ENCODE data around the gene SEMA3C. TPM values are rescaled to one million over a fixed set of nuclear protein-coding genes. Genes with fewer than 3 reads are reported as not detected.

SEMA3C gene
- total RNA-seq, 2 experiments from 2014 or later = not detected

DNA sequence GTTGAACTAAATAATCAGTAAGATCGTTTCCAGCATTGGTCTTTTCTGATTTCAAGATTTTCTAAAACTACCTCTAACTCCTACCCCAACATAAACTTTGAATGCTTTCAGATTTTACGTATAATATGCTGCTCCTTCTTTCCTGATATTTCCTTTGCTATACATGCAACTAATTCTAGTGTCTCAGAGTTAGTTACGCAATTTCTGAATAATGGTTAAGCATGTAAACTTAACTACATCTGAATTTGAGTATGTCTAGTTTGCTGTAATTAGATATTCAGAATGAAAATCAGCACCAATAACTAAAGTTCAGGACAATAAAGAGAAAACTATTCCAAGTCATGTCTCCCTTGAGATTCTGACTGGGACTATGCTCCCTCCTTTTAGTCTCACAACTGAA lies 71.0 kb downstream of the SEMA3C start:
- Mint-ChIP-seq H3K27ac (no peak overlapping the region), H3K36me3 (ENCODE audit: low read depth) (no peaks in the 10 kb centered on the region), H3K27me3 (no peaks in the 10 kb centered on the region), H3K9me3 (no peaks in the 10 kb centered on the region), H3K4me1 (no peaks in the 10 kb centered on the region), H3K4me3 (no peak overlapping the region)
- ChIA-PET POLR2A (no interaction called here), CTCF (no interaction called here)
- no peak for DNase-seq

DNA sequence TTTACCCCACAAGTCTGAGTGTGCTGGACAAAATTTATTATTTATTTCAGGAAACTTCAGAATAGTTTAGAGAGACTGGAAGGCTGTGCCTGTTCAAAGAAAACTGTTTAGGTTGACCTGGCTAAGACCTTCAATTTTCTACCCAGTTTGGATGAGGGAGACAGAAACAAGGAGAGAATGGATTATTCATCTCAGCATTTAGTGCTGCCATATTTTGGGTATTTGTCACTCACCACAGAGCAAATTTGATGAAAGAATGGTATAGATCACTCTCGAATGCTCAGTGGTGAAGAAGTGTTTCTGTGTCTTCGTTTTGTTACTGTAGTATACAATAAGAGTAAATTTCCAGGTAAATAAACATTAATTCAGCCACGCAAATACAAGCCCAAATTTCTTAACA lies 71.8 kb downstream of the SEMA3C start:
- no peak for DNase-seq
- no peak overlapping the region for H3K27ac Mint-ChIP-seq

DNA sequence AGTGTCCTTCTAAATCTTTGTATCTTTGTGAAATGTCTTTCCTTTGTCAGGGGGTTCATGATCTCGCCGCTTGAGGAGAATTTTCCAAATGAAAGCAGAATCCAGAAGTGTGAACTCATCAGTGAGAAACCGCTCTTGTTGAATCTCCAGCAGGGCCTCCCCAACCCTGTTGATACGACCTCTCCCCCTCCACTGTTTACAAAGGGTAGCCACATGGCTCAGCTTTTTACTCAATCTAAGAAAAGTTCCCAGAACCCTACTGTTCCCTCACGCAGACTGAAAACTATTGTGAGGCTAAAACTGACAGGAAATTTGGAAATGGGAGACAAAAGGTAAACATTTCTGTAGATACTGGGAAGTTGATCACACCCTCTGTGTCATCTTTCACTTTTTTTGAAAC lies 73.9 kb downstream of the SEMA3C start:
- Mint-ChIP-seq H3K27ac (no peak overlapping the region), H3K36me3 (ENCODE audit: low read depth) (no peaks in the 10 kb centered on the region), H3K27me3 (no peaks in the 10 kb centered on the region), H3K4me1 (no peaks in the 10 kb centered on the region), H3K4me3 (no peak overlapping the region), H3K9me3 (no peaks in the 10 kb centered on the region)
- CTCF ChIA-PET = no interaction called here
- DNase-seq = no peak
- POLR2A ChIA-PET = no interaction called here

More for the DNA sequence above, 71.8 kb downstream of the SEMA3C start:
- ChIA-PET POLR2A (no interaction called here), CTCF (no interaction called here)
- Mint-ChIP-seq H3K4me1 (no peaks in the 10 kb centered on the region), H3K4me3 (no peak overlapping the region), H3K27me3 (no peaks in the 10 kb centered on the region), H3K36me3 (ENCODE audit: low read depth) (no peaks in the 10 kb centered on the region), H3K9me3 (no peaks in the 10 kb centered on the region)

DNA sequence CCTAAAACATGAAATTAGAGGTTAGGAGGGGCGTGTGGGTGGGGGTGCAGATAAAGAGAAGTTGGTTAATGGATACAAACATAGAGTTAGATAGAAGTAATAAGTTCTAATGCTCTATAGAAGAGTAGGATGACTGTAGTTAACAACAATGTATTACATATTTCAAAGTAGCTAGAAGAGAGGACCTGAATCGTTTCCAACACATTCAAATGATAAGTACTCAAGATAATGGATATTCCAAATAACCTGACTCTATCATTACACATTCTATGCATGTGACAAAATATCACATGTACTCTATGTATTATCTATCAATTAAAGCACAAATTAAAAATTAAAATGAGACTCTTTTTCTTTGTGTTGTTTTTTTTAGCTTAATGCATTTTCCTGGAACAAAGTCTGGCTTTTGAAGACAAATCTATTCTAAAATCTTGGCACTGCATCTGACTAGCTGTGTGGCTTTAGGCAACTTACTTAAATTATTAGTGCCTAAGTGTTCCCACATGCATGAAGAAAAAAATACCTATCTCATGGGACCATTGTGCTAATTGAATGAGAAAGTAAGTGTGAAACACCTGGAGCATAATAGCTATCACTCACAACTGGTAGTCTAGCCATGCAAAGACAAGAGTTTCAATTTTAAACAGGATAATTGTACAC lies 75.7 kb downstream of the SEMA3C start:
- CTCF ChIA-PET = no interaction called here
- POLR2A ChIA-PET = no interaction called here
- Mint-ChIP-seq H3K9me3 (no peaks in the 10 kb centered on the region), H3K27ac (no peak overlapping the region), H3K4me1 (no peaks in the 10 kb centered on the region), H3K27me3 (no peaks in the 10 kb centered on the region), H3K36me3 (ENCODE audit: low read depth) (no peaks in the 10 kb centered on the region), H3K4me3 (no peak overlapping the region)
- DNase-seq = no peak

DNA sequence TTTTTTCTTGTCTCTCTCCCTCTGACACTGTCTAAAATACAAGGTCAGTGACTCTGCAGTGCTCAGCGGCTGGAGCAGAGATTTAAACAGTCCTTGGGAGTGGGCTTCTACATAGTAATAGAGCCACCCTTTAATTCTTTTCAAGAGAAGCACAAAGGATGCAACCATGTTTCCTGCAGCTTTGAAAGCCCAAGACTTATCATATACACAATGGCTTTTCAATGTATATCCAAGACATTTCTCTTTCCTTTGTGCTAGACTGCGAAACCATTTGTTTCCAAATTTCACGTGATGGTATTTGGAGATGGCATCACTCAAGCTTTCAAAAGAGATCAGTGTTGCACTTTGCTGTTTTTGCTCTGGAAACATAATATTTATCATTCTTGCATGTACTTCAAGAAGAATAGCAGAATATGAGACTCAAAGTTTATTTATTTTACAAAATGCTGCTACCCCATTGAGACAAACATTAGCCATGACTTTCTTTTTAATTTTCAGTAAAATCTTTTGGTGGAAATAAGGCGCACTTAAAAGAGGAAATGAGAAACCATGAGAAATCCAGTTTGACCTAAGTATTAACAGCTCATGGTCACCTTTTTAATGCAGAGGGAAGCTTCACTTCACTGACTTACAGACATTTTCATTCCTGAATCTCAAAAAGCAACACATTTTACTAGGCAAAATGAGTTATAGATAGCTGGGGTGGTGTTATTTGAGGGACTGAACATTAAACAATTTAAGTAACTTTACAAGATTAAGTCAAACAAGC lies 76.6 kb downstream of the SEMA3C start:
- H3K27ac Mint-ChIP-seq = no peak overlapping the region
- ChIA-PET CTCF (no interaction called here), POLR2A (no interaction called here)
- H3K4me3 Mint-ChIP-seq = no peak overlapping the region
- no peaks in the 10 kb centered on the region for H3K9me3 Mint-ChIP-seq
- no peaks in the 10 kb centered on the region for H3K4me1 Mint-ChIP-seq
- no peaks in the 10 kb centered on the region for H3K27me3 Mint-ChIP-seq
- DNase-seq = no peak
- no peaks in the 10 kb centered on the region for H3K36me3 Mint-ChIP-seq (ENCODE audit: low read depth)

DNA sequence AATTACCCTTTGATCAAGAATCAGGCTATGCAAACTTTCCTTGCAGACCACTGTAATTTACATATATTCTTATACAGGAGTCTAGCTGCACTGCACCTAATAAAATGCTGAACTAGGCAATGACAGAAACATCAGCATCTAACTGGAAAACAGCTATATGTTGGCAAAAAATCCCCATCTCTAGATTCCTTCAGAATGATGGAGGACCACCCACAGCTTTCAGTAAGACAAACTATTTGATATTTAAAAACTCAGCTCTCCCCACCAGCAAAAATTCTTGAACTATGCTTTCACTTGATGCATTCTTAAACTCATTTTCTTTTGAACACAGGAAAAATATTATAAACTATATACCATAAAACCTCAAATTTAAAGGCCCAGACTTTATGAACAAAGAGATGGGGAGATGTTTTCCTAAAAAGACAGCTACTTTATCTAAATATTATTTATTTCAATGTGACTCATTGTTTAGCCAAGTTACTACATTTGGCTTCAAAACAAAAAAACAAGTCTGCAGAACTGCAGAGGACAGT lies 77.4 kb downstream of the SEMA3C start:
- Mint-ChIP-seq H3K4me3 (no peak overlapping the region), H3K27ac (no peak overlapping the region), H3K36me3 (ENCODE audit: low read depth) (no peaks in the 10 kb centered on the region), H3K9me3 (no peaks in the 10 kb centered on the region), H3K4me1 (no peaks in the 10 kb centered on the region), H3K27me3 (no peaks in the 10 kb centered on the region)
- CTCF ChIA-PET = no interaction called here
- DNase-seq = no peak
- POLR2A ChIA-PET = no interaction called here

DNA sequence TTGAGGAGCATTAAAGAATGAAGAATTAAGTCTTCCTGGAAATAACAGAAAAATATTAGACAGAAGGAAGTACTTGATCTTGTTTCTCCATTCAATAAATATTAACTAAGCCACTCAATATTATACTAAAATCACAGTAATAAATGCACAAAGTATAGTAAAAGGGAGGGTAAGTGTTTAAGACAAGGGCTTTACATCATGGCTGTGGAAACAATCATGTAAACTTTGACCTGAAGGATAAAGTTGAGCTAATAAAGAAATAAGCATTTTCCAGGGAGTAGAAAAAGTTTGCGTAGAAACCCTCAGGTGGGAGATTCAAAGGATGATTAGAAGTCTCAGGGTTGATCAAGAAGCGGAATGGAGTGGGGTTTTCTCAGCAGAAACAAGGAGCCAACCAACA lies 78.2 kb downstream of the SEMA3C start:
- POLR2A ChIA-PET = no interaction called here
- H3K36me3 Mint-ChIP-seq (ENCODE audit: low read depth) = no peaks in the 10 kb centered on the region
- no peaks in the 10 kb centered on the region for H3K27me3 Mint-ChIP-seq
- DNase-seq = no peak
- no peaks in the 10 kb centered on the region for H3K4me1 Mint-ChIP-seq
- no peaks in the 10 kb centered on the region for H3K9me3 Mint-ChIP-seq
- no peak overlapping the region for H3K4me3 Mint-ChIP-seq
- CTCF ChIA-PET = no interaction called here
- no peak overlapping the region for H3K27ac Mint-ChIP-seq

DNA sequence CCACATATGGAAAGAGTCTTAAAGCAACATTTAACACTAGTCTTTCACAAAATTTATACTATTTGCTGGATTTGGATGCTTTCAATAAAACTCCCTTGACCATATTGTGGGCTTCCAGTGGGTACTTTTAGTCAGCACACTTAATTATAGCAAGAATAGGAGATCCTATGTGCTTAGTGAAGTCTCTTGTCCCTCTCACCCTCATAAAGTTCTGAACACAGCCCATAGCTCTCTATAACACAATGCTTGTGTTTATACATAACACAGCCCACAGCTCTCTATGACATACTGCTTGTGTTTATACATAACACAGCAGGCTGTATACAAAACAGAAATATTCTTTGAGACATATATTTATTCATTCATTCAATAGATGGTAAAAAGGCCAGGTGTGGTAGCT lies 79.0 kb downstream of the SEMA3C start:
- no peaks in the 10 kb centered on the region for H3K27me3 Mint-ChIP-seq
- CTCF ChIA-PET = no interaction called here
- POLR2A ChIA-PET = no interaction called here

DNA sequence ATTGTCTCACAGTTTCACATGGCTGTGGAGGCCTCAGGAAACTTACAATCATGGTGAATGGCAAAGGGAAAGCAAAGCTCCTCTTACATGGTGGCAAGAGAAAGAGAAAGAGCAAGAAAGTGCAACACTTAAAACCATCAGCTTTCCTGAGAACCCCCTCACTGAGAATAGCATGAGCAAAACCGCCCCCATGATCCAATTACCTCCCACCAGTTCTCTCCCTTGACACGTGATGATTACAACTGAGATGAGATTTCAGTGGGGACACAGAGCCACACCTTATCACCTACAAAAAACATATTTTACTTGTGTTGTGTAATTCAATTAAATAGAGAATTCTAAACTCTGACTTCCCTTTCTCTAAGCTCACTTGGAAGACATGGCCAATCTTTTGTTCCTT lies 80.2 kb downstream of the SEMA3C start:
- no peaks in the 10 kb centered on the region for H3K27me3 Mint-ChIP-seq
- CTCF ChIA-PET = interaction anchor here (0.9 kb wide), 1 partner anchor 12 kb away, joined by 3 read pairs; no protein-coding TSS in a partner anchor
- POLR2A ChIA-PET = no interaction called here

More for the DNA sequence above, 79.0 kb downstream of the SEMA3C start:
- Mint-ChIP-seq H3K9me3 (no peaks in the 10 kb centered on the region), H3K4me3 (no peak overlapping the region), H3K36me3 (ENCODE audit: low read depth) (no peaks in the 10 kb centered on the region), H3K27ac (no peak overlapping the region), H3K4me1 (no peaks in the 10 kb centered on the region)
- DNase-seq = no peak

DNA sequence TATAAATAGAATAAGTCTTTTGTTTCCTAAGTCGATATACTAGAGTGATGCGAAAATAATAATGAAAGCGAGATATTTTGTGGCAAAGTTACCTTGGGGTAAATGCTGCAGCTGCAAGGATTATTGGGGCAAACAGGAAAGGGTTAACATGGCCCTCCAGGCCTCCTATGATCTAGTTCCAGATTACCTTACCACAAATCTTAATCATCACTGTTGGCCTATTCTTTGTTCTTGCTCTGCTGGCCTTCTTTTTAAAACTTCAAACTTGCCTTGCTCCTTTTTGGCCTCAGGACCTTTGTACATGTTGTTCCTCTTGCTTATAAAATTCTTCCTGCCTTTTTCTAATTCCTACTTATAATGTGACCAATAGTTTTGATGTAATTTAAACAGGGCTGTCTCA lies 81.5 kb downstream of the SEMA3C start:
- Mint-ChIP-seq H3K36me3 (ENCODE audit: low read depth) (no peaks in the 10 kb centered on the region), H3K4me3 (no peak overlapping the region), H3K27me3 (no peaks in the 10 kb centered on the region), H3K27ac (no peak overlapping the region), H3K4me1 (no peaks in the 10 kb centered on the region), H3K9me3 (no peaks in the 10 kb centered on the region)
- ChIA-PET CTCF (no interaction called here), POLR2A (no interaction called here)
- DNase-seq = no peak

More for the DNA sequence above, 80.2 kb downstream of the SEMA3C start:
- no peak overlapping the region for H3K27ac Mint-ChIP-seq
- no peak for DNase-seq
- H3K9me3 Mint-ChIP-seq = no peaks in the 10 kb centered on the region
- no peaks in the 10 kb centered on the region for H3K4me1 Mint-ChIP-seq
- no peaks in the 10 kb centered on the region for H3K36me3 Mint-ChIP-seq (ENCODE audit: low read depth)
- H3K4me3 Mint-ChIP-seq = no peak overlapping the region

DNA sequence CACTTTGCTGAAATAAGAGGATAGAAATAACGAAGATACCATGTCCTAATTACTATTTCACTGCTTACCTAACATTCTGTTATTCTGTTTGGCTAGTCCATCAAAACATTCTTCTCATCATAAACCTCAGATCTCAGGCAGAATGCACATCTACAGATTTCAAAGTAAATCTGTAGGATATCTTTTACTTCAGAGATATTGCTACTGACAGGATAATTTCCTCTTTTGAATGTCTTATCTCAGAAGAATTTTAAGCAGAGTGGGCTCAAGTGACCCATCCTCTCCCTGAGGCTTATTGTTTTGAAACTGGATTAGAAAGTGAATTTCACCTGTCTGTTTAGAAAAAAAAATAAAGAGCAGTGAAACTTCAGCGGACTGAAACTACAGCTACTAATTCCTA lies 83.6 kb downstream of the SEMA3C start:
- H3K4me1 Mint-ChIP-seq = no peaks in the 10 kb centered on the region
- H3K9me3 Mint-ChIP-seq = no peaks in the 10 kb centered on the region
- H3K36me3 Mint-ChIP-seq (ENCODE audit: low read depth) = no peaks in the 10 kb centered on the region
- DNase-seq = no peak
- no peak overlapping the region for H3K27ac Mint-ChIP-seq
- CTCF ChIA-PET = no interaction called here
- H3K27me3 Mint-ChIP-seq = no peaks in the 10 kb centered on the region
- POLR2A ChIA-PET = no interaction called here
- no peak overlapping the region for H3K4me3 Mint-ChIP-seq

DNA sequence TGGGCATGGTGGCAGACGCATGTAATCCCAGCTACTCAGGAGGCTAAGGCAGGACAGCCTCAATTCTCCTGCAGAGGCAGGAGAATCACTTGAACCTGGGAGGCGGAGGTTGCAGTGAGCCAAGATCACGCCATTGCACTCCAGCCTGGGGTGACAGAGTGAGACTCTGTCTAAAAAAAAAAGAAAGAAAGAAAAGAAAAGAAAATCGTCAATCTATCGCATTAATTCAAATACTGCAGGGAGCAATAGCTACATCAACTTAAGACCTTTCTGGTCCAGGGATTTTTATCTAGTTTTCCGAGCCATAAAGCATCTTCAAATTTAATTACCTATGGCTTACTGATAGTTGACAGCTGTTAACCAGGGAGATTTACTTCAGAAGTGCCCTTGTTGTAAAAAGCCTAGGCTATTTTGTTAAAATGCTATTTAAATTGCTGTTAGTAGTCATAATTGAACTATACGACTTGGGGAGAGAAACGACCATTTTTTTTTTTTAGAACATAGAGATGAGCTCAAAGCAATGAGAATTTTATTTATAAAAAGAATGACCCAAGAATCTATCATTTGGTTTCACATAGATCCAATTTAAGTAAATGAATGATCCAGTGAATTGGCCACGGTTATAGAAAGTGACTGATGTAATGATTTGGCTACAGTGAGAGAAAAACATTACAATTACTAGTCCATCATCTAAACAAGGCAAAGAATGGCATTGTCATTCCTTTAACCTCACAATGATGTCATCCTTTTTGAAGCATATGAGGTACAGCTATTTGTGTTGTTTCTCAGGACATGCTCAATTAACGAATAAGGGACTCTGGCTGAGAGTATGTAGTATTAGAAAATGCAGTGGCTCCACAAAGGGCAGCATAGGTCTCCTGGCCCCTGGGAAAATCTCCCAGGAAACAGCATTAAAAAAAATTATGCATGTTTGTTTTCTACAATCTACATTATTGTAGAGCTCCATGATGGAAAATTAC lies 85.3 kb downstream of the SEMA3C start:
- Mint-ChIP-seq H3K27me3 (no peaks in the 10 kb centered on the region), H3K4me3 (no peak overlapping the region), H3K27ac (no peak overlapping the region), H3K36me3 (ENCODE audit: low read depth) (no peaks in the 10 kb centered on the region), H3K9me3 (no peaks in the 10 kb centered on the region), H3K4me1 (peaks cover 1% of the 10 kb centered on the region)
- CTCF ChIA-PET = no interaction called here
- no peak for DNase-seq
- POLR2A ChIA-PET = no interaction called here

DNA sequence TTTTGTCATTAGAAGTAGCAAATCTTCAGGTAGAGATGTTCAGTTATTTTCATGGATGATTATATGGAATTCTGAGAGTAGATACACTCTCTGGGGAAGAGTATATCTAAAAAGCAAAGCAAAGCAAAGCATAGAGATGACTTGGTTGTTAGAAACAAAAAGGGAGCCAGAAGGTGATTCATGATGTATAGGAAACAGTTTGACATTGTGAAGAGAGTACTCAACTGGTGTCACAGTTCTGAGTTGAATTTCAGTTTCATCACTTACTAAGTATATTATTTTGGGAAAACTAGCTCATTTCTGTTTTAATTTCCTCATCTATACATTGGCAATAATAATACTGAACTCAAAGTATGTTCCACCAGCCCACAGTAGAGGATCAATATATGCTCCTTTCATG lies 86.8 kb downstream of the SEMA3C start:
- Mint-ChIP-seq H3K4me3 (no peak overlapping the region), H3K27ac (no peak overlapping the region), H3K27me3 (no peaks in the 10 kb centered on the region), H3K36me3 (ENCODE audit: low read depth) (no peaks in the 10 kb centered on the region), H3K4me1 (peaks cover 1% of the 10 kb centered on the region), H3K9me3 (no peaks in the 10 kb centered on the region)
- DNase-seq = no peak
- POLR2A ChIA-PET = no interaction called here
- CTCF ChIA-PET = no interaction called here

Measured in activated CD4-positive, alpha-beta T cell treated with anti-CD3 and anti-CD28 coated beads, Interleukin-2, amount 10 ng/mL, durations not matched to agents 7 days and 5 days (primary cell).